HepG2 (cell line): ENCODE results near the gene CATSPERD. TPM values are rescaled to one million over a fixed set of nuclear protein-coding genes. Genes with fewer than 3 reads are reported as not detected.

ENCODE experiments used
- CREB3 ChIP-seq: sonication (generic); formaldehyde crosslinking; IDR thresholded peaks from 2 replicates; pipeline ENCODE4 v1.5.0; 2020; ENCODE audit warnings: missing genetic modification reagents
- DDIT3 ChIP-seq: sonication (generic); formaldehyde crosslinking; IDR thresholded peaks from 2 replicates; pipeline ENCODE4 v1.4.0; 2020; ENCODE audit warnings: mild to moderate bottlenecking, missing genetic modification reagents
- DRAP1 ChIP-seq: IDR thresholded peaks from 2 replicates; pipeline ENCODE4 v1.6.1; 2016; ENCODE audit warnings: missing genetic modification reagents, missing compliant biosample characterization
- FOXJ3 ChIP-seq: sonication (generic); formaldehyde crosslinking; IDR thresholded peaks from 2 replicates; pipeline ENCODE4 v1.4.0; 2020; ENCODE audit warnings: missing genetic modification reagents, mild to moderate bottlenecking, borderline replicate concordance
- HIC2 ChIP-seq: sonication (generic); formaldehyde crosslinking; IDR thresholded peaks from 2 replicates; pipeline ENCODE4 v1.9.0; 2022; ENCODE audit warnings: low read depth, missing genetic modification reagents
- JUND ChIP-seq: sonication (generic); formaldehyde crosslinking; IDR thresholded peaks from 2 replicates; pipeline ENCODE4 v1.8.0; 2022; ENCODE audit warnings: mild to moderate bottlenecking, missing genetic modification reagents
- KMT2A ChIP-seq: sonication (generic); formaldehyde crosslinking; IDR thresholded peaks from 2 replicates; pipeline ENCODE4 v1.4.0; 2020; ENCODE audit warnings: missing genetic modification reagents
- MZF1 ChIP-seq: sonication (generic); formaldehyde crosslinking; IDR thresholded peaks from 2 replicates; pipeline ENCODE4 v1.8.1; 2023; ENCODE audit warnings: mild to moderate bottlenecking, missing genetic modification reagents, borderline replicate concordance
- POGZ ChIP-seq: sonication (generic); formaldehyde crosslinking; IDR thresholded peaks from 2 replicates; pipeline ENCODE4 v1.4.0; 2020; ENCODE audit warnings: mild to moderate bottlenecking, missing genetic modification reagents
- SKIL ChIP-seq: sonication (generic); formaldehyde crosslinking; IDR thresholded peaks from 2 replicates; pipeline ENCODE4 v1.8.0; 2022; ENCODE audit warnings: missing genetic modification reagents, mild to moderate bottlenecking, moderate library complexity, borderline replicate concordance
- SOX6 ChIP-seq, 2 experiments: fragments of 450-650 bp in 1 of 2; sonication (generic) in 1 of 2; formaldehyde crosslinking in 1 of 2; IDR thresholded peaks; 2 replicates each; pipeline versions ENCODE4 v1.4.0 to v1.6.1; 2017 to 2020; ENCODE audit warnings: antibody characterized with exemption in 1 of 2, mild to moderate bottlenecking in 1 of 2, missing genetic modification reagents in 1 of 2
- TARDBP ChIP-seq: sonication (generic); formaldehyde crosslinking; IDR thresholded peaks from 2 replicates; pipeline ENCODE4 v1.8.0; 2022; ENCODE audit warnings: mild to moderate bottlenecking, missing genetic modification reagents
- TCF12 ChIP-seq, 2 experiments: fragments of 450-650 bp in 1 of 2; sonication (generic) in 1 of 2; formaldehyde crosslinking in 1 of 2; IDR thresholded peaks; 2 replicates each; pipeline versions ENCODE4 v1.6.1 to v1.8.0; 2017 to 2022; ENCODE audit warnings: antibody characterized with exemption in 1 of 2, mild to moderate bottlenecking in 1 of 2, missing genetic modification reagents in 1 of 2, moderate library complexity in 1 of 2
- YEATS4 ChIP-seq: sonication (generic); formaldehyde crosslinking; IDR thresholded peaks from 2 replicates; pipeline ENCODE4 v1.4.0; 2020; ENCODE audit warnings: missing genetic modification reagents, borderline replicate concordance
- ZNF383 ChIP-seq: sonication (generic); formaldehyde crosslinking; IDR thresholded peaks from 2 replicates; pipeline ENCODE4 v1.4.0; 2020; ENCODE audit warnings: missing genetic modification reagents, mild to moderate bottlenecking, borderline replicate concordance
- ZNF431 ChIP-seq: sonication (generic); formaldehyde crosslinking; IDR thresholded peaks from 2 replicates; pipeline ENCODE4 v1.9.0; 2022; ENCODE audit warnings: missing genetic modification reagents, low read depth, mild to moderate bottlenecking, borderline replicate concordance
- ZNF607 ChIP-seq: sonication (generic); formaldehyde crosslinking; IDR thresholded peaks from 2 replicates; pipeline ENCODE4 v1.5.1; 2020; ENCODE audit warnings: missing genetic modification reagents, mild to moderate bottlenecking, borderline replicate concordance
- polyA plus RNA-seq, 8 experiments: library from polyadenylated mRNA; depleted of rRNA in 3 of 8; stranded (reverse) in 7 of 8; unstranded in 1 of 8; fragments of >200 nt; fragmentation: Illumina TruSeq in 4 of 8; extraction: Trizol in 4 of 8; gene quantifications; 2 replicates each; pipeline versions ENCODE4 v1.2.1 to v1.2.3, GENCODE V29; 2011 to 2016; ENCODE audit warnings: low read depth in 4 of 8, missing spikeins in 1 of 8, mixed read lengths in 1 of 8; ENCODE audit not compliant: insufficient read depth in 1 of 8
- total RNA-seq, 5 experiments: library from RNA; depleted of rRNA; stranded (reverse); fragments of >200 nt; fragmentation: Illumina TruSeq; extraction: Trizol; gene quantifications; 2 replicates each; pipeline ENCODE4 v1.2.3, GENCODE V29; 2016; ENCODE audit warnings: low read depth in 1 of 5

CATSPERD gene
- total and polyA plus RNA-seq, 2 of the 13 experiments (the other 11 are each of a cell fraction or from before 2014, with no cell fraction given): 0.04 TPM; not detected in 1

- TF ChIP-seq SKIL (CRISPR knock-in tag) (peak; percentile 44; the same call in 1 of the 2 replicates), SOX6 (IDR thresholded peaks at IDR 0.05) (no peak), SOX6 (CRISPR knock-in tag; IDR thresholded peaks at IDR 0.05) (peak; percentile 65), YEATS4 (no peak), HIC2 (CRISPR knock-in tag) (no peak; the same call in 1 of the 2 replicates), CREB3 (CRISPR knock-in tag) (no peak), TARDBP (CRISPR knock-in tag) (peak; percentile 65; the same call in 1 of the 2 replicates), TCF12 (IDR thresholded peaks at IDR 0.05) (no peak), TCF12 (CRISPR knock-in tag; IDR thresholded peaks at IDR 0.05) (0 out of 2 replicates have a peak, but pooled peaks have one; percentile 58), ZNF607 (CRISPR knock-in tag) (peak; percentile 67; the same call in 1 of the 2 replicates), JUND (CRISPR knock-in tag) (no peak), MZF1 (CRISPR knock-in tag) (no peak), ZNF383 (no peak), FOXJ3 (CRISPR knock-in tag) (no peak), KMT2A (CRISPR knock-in tag) (peak; percentile 34; the same call in 1 of the 2 replicates), POGZ (CRISPR knock-in tag) (peak; percentile 69), DDIT3 (CRISPR knock-in tag) (no peak), ZNF431 (CRISPR knock-in tag) (no peak), DRAP1 (CRISPR knock-in tag) (peak; percentile 25; the same call in 1 of the 2 replicates)
These were observed 83.5 kb downstream of the CATSPERD start (continued) for GRCh38 chr19:5803752-5804515.
